HTR-8/SVneo (cell line): ENCODE data around the gene JAGN1.
"Not testable (repeated sequence)": the region's sequence is repeated elsewhere in the genome, so short reads cannot be mapped to it uniquely, and the experiment has no call there.

Experiments
- DNase-seq: peaks from one replicate; pipeline ENCODE4 v3.0.0; 2011; ENCODE audit warnings: low spot score, mixed read lengths; ENCODE audit not compliant: insufficient read length
- FAIRE-seq: peaks from 2 replicates; lab custom pipeline; 2011; peaks lifted over from hg19 to GRCh38; lab: Jason Lieb, UNC

JAGN1 gene

GRCh38 chr3:9895715-9896114 is 5.3 kb downstream of the JAGN1 start:
- not testable (repeated sequence) for FAIRE-seq, DNase-seq

- not testable (repeated sequence) for DNase-seq, FAIRE-seq
Measured at GRCh38 chr3:9896755-9897407, 6.5 kb downstream of the JAGN1 start.

GRCh38 chr3:9897408-9898372 is 7.3 kb downstream of the JAGN1 start:
- FAIRE-seq (no peak), DNase-seq (no peak)

- no peak for FAIRE-seq
- no peak for DNase-seq
Measured at GRCh38 chr3:9898467-9899241, 8.2 kb downstream of the JAGN1 start.

GRCh38 chr3:9899289-9899791 is 8.9 kb downstream of the JAGN1 start:
- no peak for FAIRE-seq
- no peak for DNase-seq

GRCh38 chr3:9900965-9901415 is 10.6 kb downstream of the JAGN1 start:
- not testable (repeated sequence) for FAIRE-seq

GRCh38 chr3:9901967-9902366 is 11.6 kb downstream of the JAGN1 start:
- DNase-seq = no peak
- FAIRE-seq = no peak

More at GRCh38 chr3:9900965-9901415, 10.6 kb downstream of the JAGN1 start:
- DNase-seq = not testable (repeated sequence)

GRCh38 chr3:9902372-9903237 is 12.2 kb downstream of the JAGN1 start, which contains the start of gene IL17RE:
IL17RE (plus strand) TSS chr3:9902848; CDS start chr3:9902933, 85 bp downstream.
- DNase-seq = no peak
- no peak for FAIRE-seq

- FAIRE-seq (no peak), DNase-seq (no peak)
Measured at GRCh38 chr3:9903238-9903624, 12.8 kb downstream of the JAGN1 start.

GRCh38 chr3:9903904-9904303 is 13.5 kb downstream of the JAGN1 start:
- no peak for DNase-seq
- FAIRE-seq = no peak

- FAIRE-seq (no peak), DNase-seq (no peak)
Measured at GRCh38 chr3:9906480-9906879, 16.1 kb downstream of the JAGN1 start.

- no peak for FAIRE-seq
Measured at GRCh38 chr3:9908286-9908685, 17.9 kb downstream of the JAGN1 start.

GRCh38 chr3:9909221-9910013 is 19.0 kb downstream of the JAGN1 start:
- no peak for DNase-seq
- no peak for FAIRE-seq

More at GRCh38 chr3:9908286-9908685, 17.9 kb downstream of the JAGN1 start:
- DNase-seq = no peak

GRCh38 chr3:9911863-9912262 is 21.5 kb downstream of the JAGN1 start:
- DNase-seq (no peak), FAIRE-seq (no peak)

- DNase-seq (no peak), FAIRE-seq (no peak)
Measured at GRCh38 chr3:9912294-9912935, 22.0 kb downstream of the JAGN1 start.

- FAIRE-seq (no peak), DNase-seq (no peak)
Measured at GRCh38 chr3:9913601-9914000, 23.2 kb downstream of the JAGN1 start.

- FAIRE-seq (no peak), DNase-seq (no peak)
Measured at GRCh38 chr3:9914011-9914410, 23.6 kb downstream of the JAGN1 start.
